ENCODE results near the gene EDNRA.

DNA sequence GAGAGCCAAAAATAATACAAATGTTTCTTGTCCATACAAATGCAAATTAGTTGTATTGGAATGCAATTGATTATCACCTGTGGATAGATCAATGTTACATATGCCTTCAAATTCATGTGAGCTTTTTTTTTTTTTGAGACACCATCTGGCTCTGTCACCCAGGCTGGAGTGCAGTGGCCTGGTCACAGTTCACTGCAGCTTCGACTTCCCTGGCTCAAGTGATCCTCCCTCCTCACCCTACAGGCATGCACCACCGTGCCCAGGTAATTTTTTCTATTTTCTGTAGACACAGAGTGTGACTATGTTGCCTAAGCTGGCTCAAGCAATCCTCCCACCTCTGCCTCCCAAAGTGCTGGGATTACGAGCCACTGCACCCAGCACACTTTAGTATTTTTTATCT, 97.7 kb downstream of the EDNRA start:
- TF ChIP-seq, protein P1, sequence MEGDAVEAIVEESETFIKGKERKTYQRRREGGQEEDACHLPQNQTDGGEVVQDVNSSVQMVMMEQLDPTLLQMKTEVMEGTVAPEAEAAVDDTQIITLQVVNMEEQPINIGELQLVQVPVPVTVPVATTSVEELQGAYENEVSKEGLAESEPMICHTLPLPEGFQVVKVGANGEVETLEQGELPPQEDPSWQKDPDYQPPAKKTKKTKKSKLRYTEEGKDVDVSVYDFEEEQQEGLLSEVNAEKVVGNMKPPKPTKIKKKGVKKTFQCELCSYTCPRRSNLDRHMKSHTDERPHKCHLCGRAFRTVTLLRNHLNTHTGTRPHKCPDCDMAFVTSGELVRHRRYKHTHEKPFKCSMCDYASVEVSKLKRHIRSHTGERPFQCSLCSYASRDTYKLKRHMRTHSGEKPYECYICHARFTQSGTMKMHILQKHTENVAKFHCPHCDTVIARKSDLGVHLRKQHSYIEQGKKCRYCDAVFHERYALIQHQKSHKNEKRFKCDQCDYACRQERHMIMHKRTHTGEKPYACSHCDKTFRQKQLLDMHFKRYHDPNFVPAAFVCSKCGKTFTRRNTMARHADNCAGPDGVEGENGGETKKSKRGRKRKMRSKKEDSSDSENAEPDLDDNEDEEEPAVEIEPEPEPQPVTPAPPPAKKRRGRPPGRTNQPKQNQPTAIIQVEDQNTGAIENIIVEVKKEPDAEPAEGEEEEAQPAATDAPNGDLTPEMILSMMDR (IDR thresholded peaks at IDR 0.05) = no peak
- TF ChIP-seq EP300 (IDR thresholded peaks at IDR 0.05) (no peak), POLR2A (IDR thresholded peaks at IDR 0.05) (no peak)
